HG02943 (cell line): Measurements from ENCODE around the gene MRPL55.

ENCODE experiments used
- ATAC-seq: cut with Tn5 transposase; IDR thresholded peaks from one replicate; pipeline ENCODE4 v1.9.1; 2021; ENCODE audit warnings: mild to moderate bottlenecking, low read depth, moderate library complexity; ENCODE audit not compliant: unreplicated experiment

The MRPL55 gene

DNA sequence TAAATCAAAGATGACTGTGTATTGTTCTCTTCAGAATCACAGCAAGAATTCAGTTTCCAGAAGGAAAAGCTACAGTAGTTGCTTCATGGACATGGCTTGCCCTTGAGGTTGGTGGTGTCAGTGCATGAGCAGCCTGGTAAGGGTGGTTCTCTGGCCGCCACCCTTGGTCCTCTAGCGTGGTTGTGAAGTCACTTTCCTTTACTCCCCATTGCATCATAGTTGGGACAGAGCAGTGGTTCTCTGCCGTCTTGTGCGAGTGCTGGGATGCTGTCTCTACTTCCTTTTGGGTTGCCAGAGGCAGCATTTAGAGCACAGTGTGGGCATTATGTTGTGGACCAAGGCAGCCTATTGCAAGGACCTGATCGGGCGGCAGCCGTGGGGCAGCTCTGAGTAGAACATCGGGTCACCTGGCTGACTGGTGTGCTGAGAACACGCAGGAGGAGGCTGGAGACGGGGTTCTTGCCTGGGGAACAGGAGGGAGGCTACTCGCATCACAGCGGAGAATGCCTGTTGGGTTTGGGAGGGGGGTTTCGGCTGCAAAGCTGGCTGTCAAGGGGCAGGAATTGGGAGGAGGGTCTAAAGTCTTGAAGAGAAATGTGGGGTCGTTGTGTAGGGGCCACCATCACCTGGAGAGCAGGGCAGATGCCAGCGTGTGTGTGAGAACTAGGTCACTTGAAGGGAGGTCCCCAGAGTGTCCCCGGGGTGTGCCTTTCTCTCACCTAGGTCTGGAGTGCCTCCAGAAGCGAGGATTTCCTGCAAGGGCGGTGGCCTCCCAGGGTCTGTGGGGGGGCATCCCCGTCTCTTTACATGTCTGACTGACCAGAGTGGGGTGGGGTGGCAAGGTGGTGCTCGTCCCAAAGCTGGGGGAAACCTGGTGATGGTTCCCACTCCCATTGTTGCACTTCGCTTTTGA lies 20.3 kb downstream of the MRPL55 start:
- ATAC-seq, result no peak

DNA sequence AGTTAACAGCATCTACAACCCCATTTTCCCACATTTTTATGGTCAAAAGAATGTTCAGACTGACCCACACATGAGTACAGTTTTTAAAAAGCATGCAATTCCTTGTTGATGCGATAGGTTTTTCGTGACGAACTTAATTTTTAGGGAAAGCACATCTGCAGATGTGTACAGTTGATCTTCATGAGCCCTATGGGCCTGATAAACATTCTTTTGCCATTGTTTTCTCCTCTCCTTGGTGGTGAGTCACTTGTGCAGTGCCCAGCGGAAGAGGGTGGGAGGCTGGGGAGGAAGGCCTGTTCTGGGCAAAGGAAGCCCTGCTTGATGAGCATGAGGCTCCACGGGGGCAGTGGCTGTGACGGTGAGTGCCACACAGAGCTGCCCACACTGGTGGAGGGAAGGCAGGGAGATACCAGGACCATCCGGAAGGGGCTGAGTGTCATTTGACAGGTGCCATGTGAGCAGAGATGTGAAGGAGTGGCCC lies 21.3 kb downstream of the MRPL55 start:
- ATAC-seq, result no peak

DNA sequence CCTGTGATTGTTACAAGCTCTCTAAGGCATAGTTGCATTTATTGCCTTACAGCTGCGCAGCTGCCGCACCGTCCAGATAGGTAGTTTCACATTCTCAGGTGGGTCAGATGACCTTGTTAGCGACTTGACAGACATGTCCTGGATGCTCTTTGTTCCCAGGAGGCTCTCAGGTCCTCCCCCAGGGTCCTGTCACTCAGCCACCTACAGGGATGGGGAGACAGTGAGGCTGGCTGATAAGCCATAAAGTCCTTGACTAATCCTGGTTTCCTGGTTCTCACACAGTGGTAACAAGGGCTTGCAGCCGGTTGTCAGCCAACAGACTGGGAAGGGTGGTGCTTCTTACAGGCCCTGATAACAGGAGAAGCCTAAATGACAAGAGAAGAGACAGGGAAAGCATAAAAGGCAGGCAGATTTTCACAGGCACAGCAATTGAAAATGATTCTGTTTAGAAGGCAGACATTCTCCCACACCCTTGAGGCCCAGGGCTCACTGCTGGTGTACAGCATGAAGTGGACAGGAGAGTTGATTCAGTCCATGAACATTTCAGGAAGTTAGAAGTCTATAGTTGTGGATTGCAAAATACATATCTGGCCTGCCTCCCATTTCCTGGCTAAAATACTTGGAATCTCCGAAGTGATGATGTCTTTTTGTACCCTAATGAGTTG lies 23.7 kb downstream of the MRPL55 start:
- no peak for ATAC-seq

DNA sequence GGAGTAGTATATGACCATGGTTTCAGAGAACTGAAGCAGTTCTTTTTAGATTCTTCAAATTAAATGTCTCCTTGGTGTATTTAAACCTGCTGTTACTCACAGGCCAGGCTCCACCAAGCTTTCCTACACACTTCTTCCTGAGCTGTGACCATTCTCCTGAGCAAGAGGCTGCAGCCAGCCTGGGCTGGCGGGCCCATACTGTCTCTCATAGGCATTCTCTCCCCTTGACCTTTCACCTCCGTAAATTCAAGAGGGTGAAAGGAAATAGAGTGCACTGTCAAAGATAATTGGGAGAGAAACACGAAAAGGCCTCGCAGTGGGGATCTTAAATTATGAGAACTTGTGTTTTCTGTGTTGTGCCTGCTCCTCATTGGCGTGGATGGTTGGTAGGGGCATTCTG lies 24.3 kb downstream of the MRPL55 start:
- ATAC-seq, result no peak

DNA sequence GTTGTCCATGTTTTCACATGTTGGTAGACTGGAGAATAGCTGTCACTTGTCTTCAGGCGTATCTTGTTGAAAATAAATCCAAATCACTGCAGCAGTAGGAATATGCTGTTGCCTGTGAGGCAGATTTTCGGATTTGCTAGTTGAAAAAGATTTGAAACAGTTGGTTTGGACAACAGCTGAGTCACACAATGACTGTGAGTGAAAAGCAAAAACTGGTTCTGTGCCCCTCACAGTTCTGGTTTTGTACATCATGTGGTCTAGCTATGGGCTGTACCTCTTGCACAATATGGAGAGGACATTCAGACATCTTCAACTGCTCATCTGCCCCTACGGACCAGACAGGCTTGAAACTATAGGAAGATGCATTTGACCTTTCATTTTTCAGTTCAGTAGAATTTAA lies 24.8 kb downstream of the MRPL55 start:
- no peak for ATAC-seq

DNA sequence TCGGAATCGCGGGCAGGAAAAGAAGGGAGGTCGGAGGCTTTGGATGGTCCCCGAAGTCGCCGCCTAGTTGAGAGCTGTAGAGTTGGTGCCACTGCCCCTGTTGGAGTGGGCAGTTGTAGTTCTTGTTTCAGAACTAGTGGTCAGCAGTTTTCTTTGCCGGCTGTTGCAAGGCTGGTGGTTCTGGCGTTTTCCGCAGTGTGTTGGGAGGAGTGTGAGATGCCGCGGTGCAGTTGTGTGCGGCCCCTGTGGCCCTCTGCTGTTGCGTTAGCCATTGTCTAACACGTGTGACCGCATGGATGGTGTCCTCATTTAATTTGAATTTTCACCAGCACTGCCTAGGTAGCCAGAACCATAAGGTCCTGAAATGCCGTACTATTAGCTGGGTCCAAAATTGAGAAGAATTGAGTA lies 25.2 kb downstream of the MRPL55 start:
- no peak for ATAC-seq

DNA sequence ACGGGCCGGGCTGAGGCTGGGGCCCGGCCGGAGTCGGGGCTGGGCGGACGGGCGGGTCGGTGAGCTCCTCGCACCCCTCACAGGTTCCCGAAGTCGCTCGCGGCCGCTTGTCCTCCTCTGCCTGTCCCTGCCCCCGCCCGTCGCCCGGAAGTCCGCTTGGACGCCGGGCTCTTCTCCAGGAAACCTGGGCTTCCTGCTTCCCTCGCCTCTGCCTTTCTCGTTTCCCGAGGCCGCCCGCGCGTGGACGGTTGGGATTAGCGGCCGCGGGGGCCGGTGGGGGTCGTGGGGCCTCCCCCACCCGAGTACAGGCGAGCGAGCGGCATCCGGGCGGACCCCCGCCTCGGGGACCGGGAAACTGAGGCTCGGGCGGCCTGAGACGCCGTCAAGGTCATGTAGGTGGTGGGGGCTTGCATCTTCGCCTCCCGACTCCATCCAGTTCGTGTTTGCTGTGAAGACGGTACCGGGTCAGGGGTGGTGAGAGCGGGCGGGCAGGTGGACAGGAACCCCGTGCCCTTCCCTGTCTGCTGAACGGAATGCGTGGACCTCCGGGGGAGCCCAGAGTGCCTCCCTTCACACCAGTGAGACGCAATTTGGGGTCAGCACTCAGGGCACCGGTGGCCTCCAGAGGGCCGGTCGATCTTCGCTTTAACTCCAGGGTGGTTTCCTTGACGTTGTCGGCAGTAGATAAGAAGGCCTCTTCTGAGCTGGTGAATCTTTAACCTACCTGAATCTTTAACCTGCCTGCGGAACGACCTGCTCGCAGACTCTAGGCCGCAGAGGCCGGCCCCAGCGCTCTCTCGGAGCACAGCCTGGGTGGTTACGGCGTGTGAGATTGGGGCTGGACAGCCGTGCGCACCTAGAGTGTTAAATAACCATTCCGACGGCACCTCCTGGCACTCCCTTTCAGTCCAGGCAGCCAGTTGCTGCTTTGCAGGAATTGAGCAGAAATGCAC lies 25.9 kb downstream of the MRPL55 start:
- peak; percentile 14 for ATAC-seq

DNA sequence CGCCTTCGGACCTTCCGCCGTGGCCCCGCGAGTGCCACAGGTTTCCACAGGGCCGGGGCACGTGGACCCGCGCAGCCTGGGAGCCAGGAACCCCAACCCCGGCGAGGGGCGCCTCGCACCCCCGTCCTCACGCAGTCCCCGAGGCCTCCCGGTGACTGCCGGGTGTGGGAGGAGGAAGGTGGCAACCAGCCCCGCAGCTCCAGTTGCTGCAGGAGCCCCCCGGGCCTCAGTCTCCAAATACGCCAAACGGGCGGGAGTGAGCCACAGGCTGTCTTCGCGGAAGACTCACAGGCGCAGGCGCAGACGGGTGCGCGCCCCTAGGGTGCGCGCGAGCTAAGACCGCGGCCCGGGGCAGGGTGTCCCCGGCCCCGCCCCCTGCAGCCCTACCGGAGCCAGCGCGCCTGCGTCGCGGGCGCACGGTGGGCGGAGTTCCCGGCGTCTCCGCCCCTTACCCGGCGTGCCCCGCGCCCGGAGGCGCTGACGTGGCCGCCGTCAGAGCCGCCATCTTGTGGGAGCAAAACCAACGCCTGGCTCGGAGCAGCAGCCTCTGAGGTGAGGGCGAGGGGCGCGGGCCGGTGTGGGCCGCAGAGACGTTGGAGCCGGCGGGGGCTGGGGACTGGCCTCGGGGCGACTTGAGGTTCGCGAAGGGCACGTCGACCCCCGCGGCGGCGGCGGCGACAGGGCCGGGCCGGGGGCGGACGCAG lies 26.7 kb downstream of the MRPL55 start, which contains the start of gene ARF1:
TSS of gene ARF1 (plus strand) at position 495 of the 704 bp plus-strand sequence. CDS start 14,407 bp downstream, outside the sequence.
- peak; percentile 68 for ATAC-seq

DNA sequence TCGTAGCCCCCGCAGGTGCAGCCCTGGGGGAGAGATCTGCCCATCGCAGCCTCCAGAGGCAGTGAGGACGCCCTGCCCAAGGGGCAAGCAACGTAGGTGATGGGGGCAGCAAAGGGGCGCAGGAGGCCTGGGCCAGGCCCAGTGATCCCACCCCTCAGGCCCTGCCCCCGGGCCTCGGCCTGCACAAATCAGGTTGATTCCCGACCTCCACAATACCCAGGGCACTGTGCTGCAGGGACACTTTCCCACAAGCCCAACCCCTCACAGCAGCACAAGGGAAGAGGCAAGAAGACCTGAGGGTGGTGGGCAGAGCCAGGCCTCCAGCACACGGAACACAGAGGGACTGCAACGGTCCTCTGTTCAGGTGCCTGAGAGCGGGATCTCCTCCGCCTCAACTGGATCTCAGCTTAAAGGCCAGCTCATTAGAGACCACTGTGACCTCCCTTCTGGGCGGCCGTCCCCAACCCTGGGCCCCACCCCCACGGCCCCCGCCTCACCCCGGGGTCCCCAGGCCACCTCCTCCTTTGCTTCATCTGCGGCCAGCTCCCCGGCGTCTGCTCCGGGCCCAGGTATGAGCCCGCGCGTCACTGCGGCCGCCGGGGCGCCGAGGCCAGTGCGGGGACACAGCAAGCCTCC lies 27.4 kb downstream of the MRPL55 start:
- ATAC-seq, result peak; percentile 16

DNA sequence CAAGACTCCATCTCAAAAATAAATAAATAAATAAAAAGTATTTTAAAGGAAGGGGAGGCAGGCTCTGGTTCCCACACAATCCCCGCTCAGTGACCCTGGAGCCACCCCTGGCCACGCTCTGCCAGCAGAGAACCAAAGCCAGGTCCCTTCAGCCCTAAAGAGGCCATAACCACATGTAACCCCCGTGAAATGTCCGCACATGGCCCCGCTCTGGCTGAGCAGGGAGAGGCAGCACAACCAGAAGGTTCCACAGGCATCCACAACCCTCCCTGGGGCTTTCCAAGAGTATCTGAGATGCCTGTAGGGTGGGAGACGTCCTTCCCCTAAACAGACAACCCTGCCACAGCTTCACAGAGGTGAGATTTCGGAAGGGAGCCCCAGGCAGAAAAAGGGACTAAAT lies 28.0 kb downstream of the MRPL55 start:
- ATAC-seq, result no peak

DNA sequence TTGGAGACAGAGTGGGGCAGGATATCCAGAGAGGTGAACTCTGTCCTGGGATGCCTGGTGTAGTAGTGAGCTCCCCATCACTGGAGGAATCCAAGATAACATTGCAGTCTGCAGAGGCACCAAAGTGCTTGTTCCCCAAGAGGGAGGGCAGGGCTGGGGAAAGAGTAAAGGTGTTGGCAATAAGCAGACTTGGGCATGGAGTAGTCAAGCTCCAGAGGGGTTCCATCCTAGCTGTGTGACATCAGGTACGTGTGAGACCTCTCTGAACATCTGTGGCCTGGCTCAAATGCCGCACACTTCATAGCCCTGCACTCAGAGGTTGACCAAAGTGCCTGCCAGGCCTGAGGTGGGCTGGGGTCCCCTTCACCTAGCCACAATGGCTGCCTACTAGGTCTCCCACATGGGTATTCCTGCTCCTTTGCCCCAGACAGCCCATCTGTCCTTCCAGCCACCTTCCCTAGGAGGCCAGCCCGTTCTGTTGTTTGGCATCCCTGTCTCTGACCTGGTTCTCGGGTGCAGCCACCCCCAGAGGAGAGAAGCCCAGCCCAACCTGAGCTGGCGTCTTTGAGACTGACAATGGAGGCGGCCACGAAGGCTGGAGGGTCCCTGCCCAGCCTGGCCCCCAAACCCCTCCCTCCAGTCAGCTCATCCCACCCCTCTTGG lies 29.4 kb downstream of the MRPL55 start:
- ATAC-seq, result no peak

DNA sequence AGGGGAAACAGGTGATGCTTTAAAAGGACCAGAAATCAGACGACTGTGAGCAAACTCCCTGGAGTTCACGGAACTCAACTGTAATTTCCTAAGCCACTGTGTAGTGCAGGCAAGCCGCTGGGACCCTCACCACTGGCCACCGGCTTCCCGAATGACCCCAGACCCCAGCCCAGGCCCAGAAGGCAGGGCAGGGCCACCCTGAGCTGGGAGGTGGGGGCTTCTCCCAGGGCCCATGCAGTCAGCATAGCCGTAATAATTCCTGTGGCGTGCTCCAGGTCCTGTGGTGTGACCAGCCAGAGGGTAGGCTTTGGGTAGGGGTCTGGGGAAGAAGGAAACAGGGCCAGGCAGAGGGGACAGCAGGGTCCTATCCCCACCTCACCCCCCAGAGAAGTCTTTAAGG lies 30.1 kb downstream of the MRPL55 start:
- ATAC-seq, result no peak

DNA sequence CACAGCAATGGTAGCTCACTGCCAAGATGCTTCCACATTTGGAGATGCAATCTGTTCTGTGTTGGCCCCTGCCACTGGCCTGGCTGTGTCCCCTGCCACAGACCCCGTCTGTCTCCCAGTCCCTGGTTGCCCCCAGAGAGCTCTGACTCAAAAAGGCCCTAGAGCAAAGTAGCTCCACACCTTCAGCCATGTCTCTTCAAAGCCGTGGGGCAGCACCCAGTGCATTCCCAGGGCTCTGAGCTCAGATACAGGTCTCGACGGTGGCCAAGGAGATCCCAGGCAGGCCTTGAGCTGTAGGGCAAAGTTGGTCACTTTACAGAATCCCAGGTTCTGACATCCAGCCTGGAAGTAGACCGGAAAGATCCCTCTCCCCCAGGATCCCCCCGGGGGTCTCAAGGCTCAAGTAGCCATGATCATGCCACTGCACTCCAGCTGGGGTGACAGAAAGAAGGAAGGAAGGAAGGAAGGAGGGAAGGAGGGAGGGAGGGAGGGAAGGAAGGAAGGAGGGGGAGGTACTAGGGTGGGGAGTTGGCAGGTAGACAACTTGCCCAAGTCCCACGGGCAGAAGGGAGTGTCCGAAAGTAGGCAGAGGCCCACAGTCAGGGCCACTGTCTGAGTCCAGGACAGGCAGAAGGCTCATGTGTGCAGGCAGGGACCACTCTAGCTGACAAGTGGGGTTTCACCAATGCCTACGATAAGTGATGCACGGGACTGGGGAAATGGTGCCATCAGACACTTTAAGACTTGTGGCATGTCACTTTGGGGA lies 31.4 kb downstream of the MRPL55 start:
- ATAC-seq, result no peak

DNA sequence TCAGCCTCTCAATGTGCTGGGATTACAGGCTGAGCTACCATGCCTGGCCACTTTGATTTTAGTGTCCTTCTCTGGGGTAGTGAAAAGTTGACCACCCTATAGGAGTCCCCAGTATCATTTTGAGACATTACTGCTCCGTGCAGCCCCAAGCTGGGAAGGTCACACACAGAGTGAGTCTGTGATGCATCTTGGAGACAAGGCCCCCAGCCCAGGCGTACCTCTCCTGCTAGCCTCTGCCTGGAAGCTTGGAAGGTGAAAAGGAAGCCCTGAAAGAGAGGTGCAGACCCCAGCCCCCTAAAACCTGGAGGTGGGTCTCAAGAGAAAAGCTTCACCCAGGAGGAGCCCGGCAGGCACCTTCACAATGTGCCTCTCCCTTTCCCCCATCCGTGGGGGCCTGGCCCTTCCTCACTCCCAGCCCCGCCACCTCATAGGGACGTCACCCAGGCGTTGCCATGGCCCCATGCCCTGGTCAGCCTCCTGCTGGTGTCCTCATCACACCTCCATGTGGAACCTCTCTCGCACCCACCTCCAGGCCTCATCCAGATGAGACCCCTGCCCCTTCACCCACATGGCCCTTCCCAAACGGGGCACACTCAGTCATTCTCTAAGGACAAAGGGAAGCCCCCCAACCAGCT lies 32.2 kb downstream of the MRPL55 start:
- no peak for ATAC-seq

DNA sequence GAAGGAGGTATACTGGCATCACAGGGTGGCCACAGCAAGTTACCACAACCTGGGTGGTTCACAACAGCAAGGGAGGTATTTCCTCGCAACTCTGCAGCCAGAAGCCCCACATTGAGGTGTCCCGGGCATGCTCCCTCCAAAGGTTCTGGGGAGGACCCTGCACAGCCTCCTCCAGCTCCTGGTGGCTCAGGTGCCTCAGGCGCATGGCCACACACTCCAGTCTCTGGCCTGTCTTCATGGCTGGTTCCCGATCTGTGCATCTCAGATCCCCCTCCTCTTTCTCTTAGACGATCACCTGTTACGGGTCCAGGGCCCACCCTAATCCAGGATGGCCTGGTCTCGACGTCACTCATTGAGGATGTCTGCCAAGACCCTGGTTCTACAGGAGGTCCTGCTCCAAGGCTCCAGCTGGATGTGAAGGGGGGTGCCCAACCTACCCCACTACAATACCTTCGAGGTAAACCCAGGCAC lies 33.3 kb downstream of the MRPL55 start:
- no peak for ATAC-seq

DNA sequence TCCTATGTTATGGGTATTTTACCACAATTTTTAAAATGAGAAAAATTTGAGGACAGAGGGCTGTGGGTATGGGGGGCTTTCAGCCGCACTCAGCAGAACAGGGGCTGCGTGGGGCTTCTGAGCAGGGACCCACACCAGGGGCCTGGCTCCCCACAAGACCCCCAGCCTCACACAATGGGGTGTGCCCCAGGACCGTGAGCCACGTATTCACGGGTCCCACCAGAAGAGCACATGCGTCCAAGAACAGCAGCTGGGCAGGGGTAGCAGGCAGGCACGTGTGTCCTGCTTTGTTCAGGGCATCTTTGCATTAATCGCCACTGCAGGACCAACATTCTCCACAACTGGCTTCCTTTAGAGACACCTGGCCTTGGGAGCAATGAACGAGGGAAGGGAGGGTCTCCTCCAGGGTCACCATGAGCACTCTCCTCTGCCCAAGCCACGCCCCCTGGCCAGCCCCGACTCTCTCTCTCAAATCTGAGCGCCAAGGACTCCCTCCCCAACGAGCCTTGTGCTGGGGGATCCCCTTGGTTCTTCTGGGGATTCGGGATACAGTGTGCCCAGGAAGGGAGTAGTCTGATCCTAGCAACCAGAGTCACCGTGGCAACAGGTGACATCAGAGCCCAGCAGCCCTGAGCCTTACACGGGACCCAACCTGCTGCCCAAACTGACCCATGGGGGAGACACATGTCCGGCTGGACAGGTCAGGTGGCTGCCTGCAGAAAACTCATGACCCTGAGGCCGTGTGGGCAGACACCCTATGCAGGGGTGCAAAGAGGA lies 34.0 kb downstream of the MRPL55 start:
- ATAC-seq, result no peak
